ENCODE data around the gene PPME1.

The PPME1 gene

GRCh38 chr11:74142624-74143023, 28.5 kb upstream of the PPME1 start:
- in situ Hi-C loops (cut with MboI; ENCODE audit: low sequenced_read_pairs, unreplicated experiment): no loop called here
- DNase-seq (ENCODE audit: low spot score): no peak
- no peak for TF ChIP-seq CTCF (IDR thresholded peaks at IDR 0.05; ENCODE audit: borderline replicate concordance, control extremely low read depth, extremely low read depth, insufficient read depth, missing control alignments)

DNA sequence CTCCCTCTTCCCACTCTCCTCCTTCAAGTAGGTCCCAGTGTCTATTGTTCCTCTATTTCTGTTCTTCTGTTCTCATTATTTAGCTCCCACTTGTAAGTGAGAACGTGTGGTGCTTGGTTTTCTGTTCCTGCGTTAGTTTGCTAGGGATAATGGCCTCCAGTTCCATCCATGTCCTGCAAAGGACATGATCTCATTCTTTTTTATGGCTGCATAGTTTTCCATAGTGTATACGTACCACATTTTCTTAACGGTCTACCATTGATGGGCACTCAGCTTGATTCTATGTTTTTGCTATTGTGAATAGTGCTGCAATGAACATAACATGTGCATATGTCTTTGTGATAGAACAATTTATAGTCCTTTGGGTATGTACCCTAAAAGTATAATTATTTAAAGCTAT, 26.5 kb upstream of the PPME1 start:
- no peak for DNase-seq (ENCODE audit: low spot score)
- in situ Hi-C loops (cut with MboI; ENCODE audit: low sequenced_read_pairs, unreplicated experiment): no loop called here
- no peak for TF ChIP-seq CTCF (IDR thresholded peaks at IDR 0.05; ENCODE audit: borderline replicate concordance, control extremely low read depth, extremely low read depth, insufficient read depth, missing control alignments)

DNA sequence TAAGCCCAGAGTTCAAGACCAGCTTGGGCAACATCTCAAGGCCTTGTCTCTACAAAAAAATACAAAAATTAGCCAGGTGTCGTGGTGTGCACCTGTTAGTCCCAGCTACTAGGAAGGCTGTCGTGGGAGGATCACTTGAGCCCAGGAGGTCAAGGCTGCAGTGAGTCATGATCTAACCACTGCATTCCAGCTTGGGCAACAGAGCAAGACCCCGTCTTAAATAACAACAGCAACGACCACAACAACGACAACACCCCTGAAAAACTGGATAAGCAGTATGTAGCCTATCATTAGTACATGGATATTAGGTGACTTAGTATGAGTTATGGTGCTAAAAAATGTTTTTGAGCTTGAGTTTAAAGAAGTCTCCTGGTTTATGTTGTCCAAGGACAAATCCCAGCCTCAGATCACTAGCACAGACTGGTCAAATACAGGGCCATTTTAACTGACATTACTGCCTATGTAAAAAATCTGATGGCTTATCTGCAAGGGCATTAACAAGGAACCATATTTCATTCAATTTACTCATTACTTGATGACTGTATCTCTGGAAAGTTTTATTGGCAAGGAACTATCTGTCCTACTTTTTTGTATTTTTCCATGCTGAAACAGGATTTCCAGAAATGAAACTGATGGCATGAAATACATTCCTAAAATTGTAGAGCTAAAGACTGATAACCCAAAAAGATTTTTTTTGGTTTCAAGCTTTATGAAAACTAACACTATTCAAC, 23.7 kb upstream of the PPME1 start:
- TF ChIP-seq CTCF (IDR thresholded peaks at IDR 0.05; ENCODE audit: borderline replicate concordance, control extremely low read depth, extremely low read depth, insufficient read depth, missing control alignments): no peak
- no peak for DNase-seq (ENCODE audit: low spot score)
- in situ Hi-C loops (cut with MboI; ENCODE audit: low sequenced_read_pairs, unreplicated experiment): no loop called here

DNA sequence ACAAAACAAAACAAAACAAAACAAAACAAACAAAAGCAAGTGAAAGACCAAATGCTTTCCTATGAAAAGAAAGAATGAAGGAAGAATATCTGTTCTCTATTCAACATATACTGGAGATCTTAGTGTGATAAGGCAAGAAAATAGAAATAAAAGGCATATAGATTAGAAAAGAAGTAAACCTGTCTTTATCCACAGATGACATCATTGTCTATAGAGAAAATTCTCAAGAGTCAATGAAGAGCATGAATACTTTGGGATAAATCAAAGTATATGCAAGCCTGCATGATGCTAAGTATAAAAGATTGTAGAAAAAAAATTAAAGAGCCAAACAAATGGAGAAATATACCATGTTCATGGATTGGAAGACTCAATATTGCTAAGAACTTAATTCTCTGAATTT, 17.9 kb upstream of the PPME1 start:
- DNase-seq (ENCODE audit: low spot score): no peak
- in situ Hi-C loops (cut with MboI; ENCODE audit: low sequenced_read_pairs, unreplicated experiment): no loop called here
- no peak for TF ChIP-seq CTCF (IDR thresholded peaks at IDR 0.05; ENCODE audit: borderline replicate concordance, control extremely low read depth, extremely low read depth, insufficient read depth, missing control alignments)

DNA sequence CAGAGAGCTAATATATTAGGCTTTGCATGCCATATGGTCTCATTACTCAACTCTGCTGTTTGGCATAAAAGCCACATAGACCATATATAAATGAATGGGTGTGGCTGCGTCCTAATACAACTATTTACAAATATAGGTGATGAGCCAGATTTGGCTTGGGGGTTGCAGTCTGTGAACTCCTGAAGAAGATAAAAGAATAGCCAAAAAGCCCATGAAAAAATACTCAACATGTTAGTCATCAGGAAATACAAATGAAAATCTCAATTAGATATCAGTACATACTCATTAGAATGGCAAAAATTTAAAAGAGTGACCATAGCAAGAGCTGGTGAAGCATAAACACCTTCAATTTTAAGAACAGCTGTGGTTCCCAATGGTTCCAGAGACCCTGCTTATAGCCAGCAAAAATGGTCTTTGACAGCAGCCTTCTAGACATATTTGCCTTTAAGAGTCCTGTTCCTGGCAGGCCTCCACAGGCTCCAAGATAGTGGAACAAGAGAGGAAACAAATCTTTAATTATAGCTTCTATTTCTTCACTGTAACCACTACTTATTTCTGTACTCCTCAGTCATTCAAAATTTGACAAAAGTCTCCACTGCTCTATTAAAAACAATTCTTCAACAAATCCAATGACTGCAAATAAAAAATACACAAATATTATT, 16.3 kb upstream of the PPME1 start:
- no peak for TF ChIP-seq CTCF (IDR thresholded peaks at IDR 0.05; ENCODE audit: borderline replicate concordance, control extremely low read depth, extremely low read depth, insufficient read depth, missing control alignments)
- no peak for DNase-seq (ENCODE audit: low spot score)
- in situ Hi-C loops (cut with MboI; ENCODE audit: low sequenced_read_pairs, unreplicated experiment): no loop called here

DNA sequence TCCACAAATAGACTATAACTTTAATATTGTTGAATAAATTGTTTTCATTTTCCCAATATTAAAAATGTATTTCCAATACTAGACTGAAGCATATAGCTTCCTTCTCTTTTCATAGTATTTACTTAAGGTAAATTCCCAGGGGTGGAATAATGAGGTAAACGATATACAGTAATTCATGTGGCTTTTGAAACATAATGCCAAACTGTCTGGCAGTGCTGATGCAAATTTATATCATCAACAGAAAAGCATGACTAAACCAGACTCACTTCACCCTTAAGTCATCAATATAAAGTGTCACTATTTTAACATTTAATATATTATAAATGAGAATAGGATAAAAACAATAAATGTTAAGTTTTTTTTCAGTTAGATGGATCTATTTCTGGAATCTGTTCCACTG, 13.9 kb upstream of the PPME1 start:
- in situ Hi-C loops (cut with MboI; ENCODE audit: low sequenced_read_pairs, unreplicated experiment): no loop called here
- DNase-seq (ENCODE audit: low spot score): no peak
- no peak for TF ChIP-seq CTCF (IDR thresholded peaks at IDR 0.05; ENCODE audit: borderline replicate concordance, control extremely low read depth, extremely low read depth, insufficient read depth, missing control alignments)

Measured in GM13976 (cell line).